AG09309 (cell line): ENCODE results near the gene SLAMF8.

Experiments used
- DNase-seq: peaks from one replicate; pipeline ENCODE4 v3.0.0-alpha.2; 2010; ENCODE audit warnings: low read depth
- H3K4me3 ChIP-seq: 2 replicates; pipeline ENCODE4 v1.5.1; 2011; ENCODE audit warnings: mild to moderate bottlenecking, low read depth, low read length, moderate library complexity; ENCODE audit not compliant: control insufficient read depth
- TF ChIP-seq, protein P1 (sequence below): IDR thresholded peaks from 2 replicates; pipeline ENCODE4 v1.5.1; 2011; ENCODE audit warnings: mild to moderate bottlenecking, low read depth, low read length, inconsistent platforms; ENCODE audit not compliant: insufficient read depth, control insufficient read depth; ENCODE audit errors: missing control alignments

Gene SLAMF8

DNA sequence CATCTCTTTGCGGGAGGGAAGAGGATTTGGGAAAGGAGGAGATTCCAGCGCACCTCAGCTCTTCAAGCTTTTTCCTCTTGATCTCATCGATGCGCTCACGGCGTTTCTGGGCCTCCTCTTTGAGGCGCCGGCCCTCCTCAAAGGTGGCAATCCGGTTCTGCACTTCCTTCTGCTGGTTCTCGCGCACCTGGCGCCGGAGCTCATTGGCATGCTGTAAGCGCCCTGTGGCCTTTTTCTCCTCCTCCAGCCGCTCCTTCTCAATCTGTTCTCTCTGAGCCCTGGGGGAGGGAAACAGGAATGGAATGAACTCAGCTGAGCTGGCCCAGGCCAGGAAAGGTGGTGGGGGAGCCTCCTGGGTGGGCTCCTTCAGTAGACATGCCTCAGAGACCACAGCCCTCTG is 46.2 kb downstream of the SLAMF8 start:
- DNase-seq, result no peak
- H3K4me3 ChIP-seq, result no peak overlapping the region
- TF ChIP-seq, protein P1, sequence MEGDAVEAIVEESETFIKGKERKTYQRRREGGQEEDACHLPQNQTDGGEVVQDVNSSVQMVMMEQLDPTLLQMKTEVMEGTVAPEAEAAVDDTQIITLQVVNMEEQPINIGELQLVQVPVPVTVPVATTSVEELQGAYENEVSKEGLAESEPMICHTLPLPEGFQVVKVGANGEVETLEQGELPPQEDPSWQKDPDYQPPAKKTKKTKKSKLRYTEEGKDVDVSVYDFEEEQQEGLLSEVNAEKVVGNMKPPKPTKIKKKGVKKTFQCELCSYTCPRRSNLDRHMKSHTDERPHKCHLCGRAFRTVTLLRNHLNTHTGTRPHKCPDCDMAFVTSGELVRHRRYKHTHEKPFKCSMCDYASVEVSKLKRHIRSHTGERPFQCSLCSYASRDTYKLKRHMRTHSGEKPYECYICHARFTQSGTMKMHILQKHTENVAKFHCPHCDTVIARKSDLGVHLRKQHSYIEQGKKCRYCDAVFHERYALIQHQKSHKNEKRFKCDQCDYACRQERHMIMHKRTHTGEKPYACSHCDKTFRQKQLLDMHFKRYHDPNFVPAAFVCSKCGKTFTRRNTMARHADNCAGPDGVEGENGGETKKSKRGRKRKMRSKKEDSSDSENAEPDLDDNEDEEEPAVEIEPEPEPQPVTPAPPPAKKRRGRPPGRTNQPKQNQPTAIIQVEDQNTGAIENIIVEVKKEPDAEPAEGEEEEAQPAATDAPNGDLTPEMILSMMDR, result no peak

DNA sequence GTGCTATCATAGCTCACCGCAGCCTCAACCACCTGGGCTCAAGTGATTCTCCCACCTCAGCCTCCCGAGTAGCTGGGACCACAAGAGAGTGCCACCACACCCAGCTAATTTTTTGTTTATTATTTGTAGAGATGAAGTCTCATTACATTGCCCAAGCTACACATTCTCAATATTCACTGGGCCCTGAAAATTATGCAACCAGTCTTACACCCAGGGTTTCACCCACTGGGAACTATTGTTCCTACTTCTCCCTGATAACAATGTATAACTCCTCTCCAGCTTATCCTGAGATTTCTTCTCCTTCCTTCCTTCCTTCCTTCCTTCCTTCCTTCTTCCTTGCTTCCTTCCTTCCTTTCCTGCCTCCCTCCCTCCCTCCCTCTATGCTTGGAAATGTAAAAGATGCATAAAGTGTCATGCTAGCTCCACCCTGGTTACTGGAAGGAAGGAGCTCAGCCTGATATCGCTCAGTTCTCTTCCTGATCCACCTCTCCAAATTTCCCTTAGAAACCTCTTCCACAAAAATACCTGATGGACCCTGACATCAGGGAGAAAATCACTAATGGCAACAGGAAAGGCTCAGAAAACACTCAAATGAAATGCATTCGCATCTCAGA is 47.0 kb downstream of the SLAMF8 start:
- no peak overlapping the region for H3K4me3 ChIP-seq
- DNase-seq, result no peak
- TF ChIP-seq, protein P1, result no peak

DNA sequence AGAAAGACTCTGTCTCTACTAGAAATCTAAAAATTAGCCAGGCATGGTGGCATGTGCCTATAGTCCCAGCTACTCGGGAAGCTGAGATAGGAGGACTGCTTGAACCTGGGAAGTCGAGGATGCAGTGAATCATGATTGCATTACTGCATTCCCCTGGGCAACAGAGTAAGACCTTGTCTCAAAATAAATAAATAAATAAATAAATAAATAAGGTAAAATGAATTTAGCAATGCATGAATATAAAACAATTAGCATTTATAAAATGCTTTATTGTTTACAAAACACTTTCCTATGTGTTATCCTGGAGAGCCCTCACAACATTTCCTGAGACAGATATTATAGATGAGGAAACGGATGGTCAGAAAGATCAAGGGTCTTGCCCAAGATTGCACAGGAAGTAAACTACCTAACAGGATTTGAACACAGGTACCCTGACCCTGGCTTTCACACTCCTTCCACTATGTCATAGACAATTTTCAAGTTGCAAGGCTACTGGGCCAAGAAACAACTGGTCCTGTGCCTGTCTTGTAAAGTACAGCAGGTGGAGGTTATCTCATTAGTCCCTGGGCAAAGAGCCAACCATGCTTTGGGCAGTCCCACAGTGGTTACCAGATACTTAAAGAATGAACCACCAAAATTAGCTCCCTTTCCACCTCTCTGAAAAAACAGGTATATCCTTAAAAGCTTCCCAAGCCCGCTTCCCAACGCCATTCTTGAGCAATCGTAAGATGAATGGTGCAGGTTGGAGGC is 51.2 kb downstream of the SLAMF8 start:
- no peak for DNase-seq
- no peak overlapping the region for H3K4me3 ChIP-seq
- TF ChIP-seq, protein P1, result no peak

DNA sequence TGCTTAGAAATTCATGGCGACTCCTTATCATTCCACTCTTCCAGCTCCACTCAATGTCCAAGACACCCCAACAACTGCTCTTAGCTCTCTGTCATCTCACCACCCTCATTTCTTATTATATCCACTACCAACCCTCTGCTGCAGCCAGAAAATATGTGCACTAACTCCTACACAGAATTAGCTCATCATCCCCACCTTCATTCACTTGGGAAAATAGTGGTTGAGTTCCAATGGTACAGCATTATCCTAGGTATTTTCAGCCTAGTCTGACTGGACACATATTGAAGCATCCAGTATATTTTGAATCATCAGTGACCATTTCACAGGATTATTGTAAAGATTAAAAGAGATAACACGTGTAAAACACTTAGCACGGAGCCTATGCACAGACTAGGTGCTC is 52.5 kb downstream of the SLAMF8 start:
- no peak for DNase-seq
- TF ChIP-seq, protein P1, result no peak
- no peak overlapping the region for H3K4me3 ChIP-seq

DNA sequence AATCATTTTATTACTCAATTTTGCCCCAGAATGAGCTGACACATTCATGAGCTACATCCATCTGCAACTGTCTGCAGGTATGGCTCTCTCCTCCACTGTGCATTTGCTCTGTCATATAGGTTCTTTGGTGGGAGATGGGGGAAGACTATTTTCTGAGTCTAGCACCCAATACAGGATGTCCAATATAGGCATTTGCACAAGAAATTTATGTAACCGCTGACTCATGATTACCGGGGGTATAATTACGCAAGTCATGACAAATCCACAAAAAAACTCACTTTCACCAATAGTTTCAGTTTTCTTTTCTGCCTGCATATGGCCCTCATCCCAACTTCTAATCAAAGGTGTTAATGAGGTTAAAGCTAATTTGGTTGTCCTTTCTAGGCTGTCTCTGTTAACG is 53.3 kb downstream of the SLAMF8 start:
- no peak overlapping the region for H3K4me3 ChIP-seq
- DNase-seq, result peak; percentile 46
- TF ChIP-seq, protein P1, result no peak

DNA sequence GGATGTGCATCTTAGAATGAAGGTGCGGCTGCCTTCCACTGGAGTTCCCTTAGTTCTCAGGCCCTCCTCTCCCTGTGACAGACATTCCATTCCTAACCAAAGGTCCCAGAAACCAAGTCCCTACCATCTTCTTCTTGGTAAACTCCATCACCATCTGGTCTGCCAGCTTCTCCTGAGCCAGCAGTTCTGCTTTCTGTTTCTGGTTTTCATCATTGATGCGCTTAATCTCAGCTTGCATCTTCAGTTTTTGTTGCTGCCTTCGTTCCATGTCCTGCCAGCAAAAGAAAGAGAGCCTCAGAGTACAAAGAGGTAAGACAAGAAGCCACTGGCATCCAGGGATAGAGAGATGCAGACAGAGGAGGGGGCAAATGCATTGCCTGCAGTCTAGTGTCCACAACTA is 53.8 kb downstream of the SLAMF8 start:
- TF ChIP-seq, protein P1, result no peak
- no peak for DNase-seq
- H3K4me3 ChIP-seq, result no peak overlapping the region
